NB4 (cell line): Measurements from ENCODE around the gene MRPL49.

Experiments used
- DNase-seq: peaks from one replicate; pipeline ENCODE4 v3.0.0; 2010; ENCODE audit warnings: low read depth
- H3K4me3 ChIP-seq: one replicate; pipeline ENCODE4 v1.5.1; 2011; ENCODE audit warnings: mild to moderate bottlenecking, low read depth, low read length, moderate library complexity
- CTCF ChIP-seq: IDR thresholded peaks from one replicate; pipeline ENCODE4 v1.5.1; 2012; ENCODE audit warnings: low read depth, low read length
- MAX ChIP-seq: IDR thresholded peaks from 2 replicates; pipeline ENCODE4 v1.6.1; 2011; ENCODE audit warnings: low read depth, low read length
- MYC ChIP-seq: IDR thresholded peaks from 2 replicates; pipeline ENCODE4 v1.6.1; 2011; ENCODE audit warnings: low read depth, low read length
- POLR2A ChIP-seq: IDR thresholded peaks from 2 replicates; pipeline ENCODE4 v1.6.1; 2011; ENCODE audit warnings: mild to moderate bottlenecking; ENCODE audit not compliant: insufficient read length; ENCODE audit errors: extremely low read depth

MRPL49 gene

GRCh38 chr11:65083834-65084597, 38.1 kb upstream of the MRPL49 start, which contains the start of the genes CDCA5 and ZFPL1:
TSS of gene CDCA5 (minus strand) at chr11:65084040. CDS start at chr11:65083978, 62 bp downstream.
TSS of gene ZFPL1 (plus strand) at chr11:65084222. CDS start at chr11:65084699, 477 bp downstream.
- peak; percentile 97 for DNase-seq
- TF ChIP-seq CTCF (no peak), POLR2A (peak; percentile 77), MAX (peak; percentile 72; the same call in 1 of the 2 replicates), MYC (peak; percentile 60)
- peak within 1 kb of the TSS; percentile 96 for H3K4me3 ChIP-seq

- peak overlapping the region; percentile 96 for H3K4me3 ChIP-seq
- no peak for TF ChIP-seq POLR2A
- TF ChIP-seq CTCF, result no peak
- no peak for TF ChIP-seq MAX
- DNase-seq, result no peak
Observed at GRCh38 chr11:65084598-65085375, 37.3 kb upstream of the MRPL49 start.

GRCh38 chr11:65085446-65085845, 36.7 kb upstream of the MRPL49 start:
- DNase-seq, result no peak
- H3K4me3 ChIP-seq, result no peak overlapping the region
- TF ChIP-seq MAX, result no peak
- TF ChIP-seq CTCF, result no peak
- TF ChIP-seq MYC, result no peak
- TF ChIP-seq POLR2A, result no peak

GRCh38 chr11:65086809-65087208, 35.3 kb upstream of the MRPL49 start:
- TF ChIP-seq MAX, result no peak
- no peak for TF ChIP-seq POLR2A
- no peak for TF ChIP-seq MYC
- TF ChIP-seq CTCF, result no peak
- H3K4me3 ChIP-seq, result no peak overlapping the region
- DNase-seq, result no peak

GRCh38 chr11:65087216-65087615, 34.9 kb upstream of the MRPL49 start:
- TF ChIP-seq POLR2A (no peak), MAX (no peak), MYC (no peak), CTCF (no peak)
- no peak for DNase-seq
- H3K4me3 ChIP-seq, result no peak overlapping the region
